Activated CD4-positive, alpha-beta T cell treated with anti-CD3 and anti-CD28 coated beads for 36 hours (primary cell): ENCODE data around the gene HPGD. TPM values are rescaled to one million over a fixed set of nuclear protein-coding genes. Genes with fewer than 3 reads are reported as not detected.
A peak's percentile ranks its signal among the peaks of the same experiment; 100 is the strongest.
"Not testable (repeated sequence)": the region's sequence is repeated elsewhere in the genome, so short reads cannot be mapped to it uniquely, and the experiment has no call there.

Source experiments
- ATAC-seq: fragments of 200-7000 bp; cut with Tn5 transposase; one replicate; pipeline ENCODE4 v1.10.0; 2021; ENCODE audit warnings: mild to moderate bottlenecking, moderate library complexity
- CTCF ChIA-PET: fragments of 350-600 bp; sonication (Branson Sonifier 250); formaldehyde crosslinking; loops from one replicate; lab custom pipeline; 2021; ENCODE audit warnings: antibody characterized with exemption; lab: Charles Lee
- POLR2A ChIA-PET: fragments of 350-600 bp; sonication (Branson Sonifier 250); formaldehyde crosslinking; loops from one replicate; lab custom pipeline; 2021; ENCODE audit warnings: antibody characterized with exemption, inconsistent platforms; lab: Charles Lee
- DNase-seq: peaks from one replicate; pipeline ENCODE4 v3.0.0-alpha.2; 2020
- H3K27ac Mint-ChIP-seq: one replicate; pipeline ENCODE4 v1.8.0; 2021; ENCODE audit warnings: mixed read lengths
- H3K27me3 Mint-ChIP-seq: one replicate; pipeline ENCODE4 v1.8.0; 2021; ENCODE audit warnings: mixed read lengths
- H3K36me3 Mint-ChIP-seq: one replicate; pipeline ENCODE4 v1.8.0; 2021; ENCODE audit warnings: low read depth, mixed read lengths
- H3K4me1 Mint-ChIP-seq: one replicate; pipeline ENCODE4 v1.8.0; 2021; ENCODE audit warnings: mixed read lengths
- H3K4me3 Mint-ChIP-seq: one replicate; pipeline ENCODE4 v1.8.0; 2021; ENCODE audit warnings: mild to moderate bottlenecking, moderate library complexity, mixed read lengths
- H3K9me3 Mint-ChIP-seq: one replicate; pipeline ENCODE4 v1.8.0; 2021; ENCODE audit warnings: low read depth, mixed read lengths
- intact Hi-C, 2 experiments: fragments of 100-400 bp; cut with DNase I in 1 of 2; cut with micrococcal nuclease in 1 of 2; formaldehyde crosslinking; loops; one replicate each; pipeline versions ENCODE4 v1.14.2 to v1.15.1; 2022 to 2024; cut with DNase I, micrococcal nuclease
- total RNA-seq, 2 experiments: library from RNA; stranded (reverse); gene quantifications; one replicate each; pipeline ENCODE4 v1.2.3, GENCODE V29; 2021

Gene HPGD
- total RNA-seq, 2 experiments from 2014 or later, result 1.6 to 2.5 TPM

- peak overlapping the region; percentile 12 for H3K4me3 Mint-ChIP-seq
These were observed 25.5 kb downstream of the HPGD start for GRCh38 chr4:174496631-174497432.

GRCh38 chr4:174495626-174496025 lies 26.7 kb downstream of the HPGD start:
- peaks cover 3% of the 10 kb centered on the region for H3K27me3 Mint-ChIP-seq
- ATAC-seq, result no peak
- peaks cover 10% of the 10 kb centered on the region for H3K4me1 Mint-ChIP-seq
- no peaks in the 10 kb centered on the region for H3K9me3 Mint-ChIP-seq
- H3K4me3 Mint-ChIP-seq, result no peak overlapping the region
- intact Hi-C loops, result loop anchor here in 1 of 2 experiments (2.0 kb wide), 1 partner anchor 25 kb away; no protein-coding TSS in a partner anchor
- CTCF ChIA-PET, result interaction anchor here (0.6 kb wide), 1 partner anchor 10 kb away, joined by 3 read pairs; no protein-coding TSS in a partner anchor
- H3K27ac Mint-ChIP-seq, result no peak overlapping the region
- POLR2A ChIA-PET, result no interaction called here
- no peak for DNase-seq
- H3K36me3 Mint-ChIP-seq, result no peaks in the 10 kb centered on the region

More at GRCh38 chr4:174496631-174497432, 25.5 kb downstream of the HPGD start:
- Mint-ChIP-seq H3K36me3 (no peaks in the 10 kb centered on the region), H3K9me3 (no peaks in the 10 kb centered on the region), H3K4me1 (peaks cover 10% of the 10 kb centered on the region), H3K27me3 (peaks cover 3% of the 10 kb centered on the region), H3K27ac (no peak overlapping the region)
- ChIA-PET CTCF (no interaction called here), POLR2A (no interaction called here)
- ATAC-seq (no peak), DNase-seq (no peak)
- intact Hi-C loops, result loop anchor here in 1 of 2 experiments (2.0 kb wide), 1 partner anchor 24 kb away; no protein-coding TSS in a partner anchor

GRCh38 chr4:174494726-174495125 lies 27.6 kb downstream of the HPGD start:
- intact Hi-C loops, result no loop called here
- ChIA-PET CTCF (interaction anchor here (0.9 kb wide), 1 partner anchor 18 kb away, joined by 3 read pairs; no protein-coding TSS in a partner anchor), POLR2A (no interaction called here)
- H3K36me3 Mint-ChIP-seq, result no peaks in the 10 kb centered on the region
- H3K4me3 Mint-ChIP-seq, result no peak overlapping the region
- peak overlapping the region; percentile 11 for H3K27ac Mint-ChIP-seq
- ATAC-seq (no peak), DNase-seq (no peak)
- H3K27me3 Mint-ChIP-seq, result no peaks in the 10 kb centered on the region
- no peaks in the 10 kb centered on the region for H3K9me3 Mint-ChIP-seq
- peaks cover 10% of the 10 kb centered on the region for H3K4me1 Mint-ChIP-seq

GRCh38 chr4:174494146-174494545 lies 28.1 kb downstream of the HPGD start:
- ChIA-PET CTCF (interaction anchor here (0.9 kb wide), 1 partner anchor 19 kb away, joined by 3 read pairs; no protein-coding TSS in a partner anchor), POLR2A (no interaction called here)
- DNase-seq (no peak), ATAC-seq (peak; percentile 51)
- H3K27ac Mint-ChIP-seq, result no peak overlapping the region
- H3K36me3 Mint-ChIP-seq, result no peaks in the 10 kb centered on the region
- H3K4me1 Mint-ChIP-seq, result peaks cover 10% of the 10 kb centered on the region
- H3K9me3 Mint-ChIP-seq, result no peaks in the 10 kb centered on the region
- intact Hi-C loops, result no loop called here
- no peaks in the 10 kb centered on the region for H3K27me3 Mint-ChIP-seq
- no peak overlapping the region for H3K4me3 Mint-ChIP-seq

- Mint-ChIP-seq H3K4me3 (no peak overlapping the region), H3K9me3 (no peaks in the 10 kb centered on the region), H3K27ac (no peak overlapping the region), H3K4me1 (peaks cover 2% of the 10 kb centered on the region), H3K36me3 (no peaks in the 10 kb centered on the region), H3K27me3 (no peaks in the 10 kb centered on the region)
- DNase-seq, result no peak
- POLR2A ChIA-PET, result no interaction called here
- intact Hi-C loops, result no loop called here
- CTCF ChIA-PET, result interaction anchor here (0.6 to 1.0 kb wide), 3 partner anchors 32 to 94 kb away, joined by 3 to 5 read pairs (median 3); partner anchors contain the start of gene HPGD
- no peak for ATAC-seq
These were observed 31.8 kb downstream of the HPGD start for GRCh38 chr4:174490451-174490961.

GRCh38 chr4:174488368-174488767 lies 33.9 kb downstream of the HPGD start:
- POLR2A ChIA-PET, CTCF ChIA-PET, H3K4me3 Mint-ChIP-seq, DNase-seq, H3K4me1 Mint-ChIP-seq, H3K36me3 Mint-ChIP-seq, intact Hi-C loops, H3K27ac Mint-ChIP-seq, ATAC-seq, H3K9me3 Mint-ChIP-seq, H3K27me3 Mint-ChIP-seq: not testable (repeated sequence)

- Mint-ChIP-seq H3K27ac (no peak overlapping the region), H3K4me1 (no peaks in the 10 kb centered on the region), H3K27me3 (no peaks in the 10 kb centered on the region), H3K4me3 (no peak overlapping the region), H3K36me3 (no peaks in the 10 kb centered on the region), H3K9me3 (no peaks in the 10 kb centered on the region)
- DNase-seq (no peak), ATAC-seq (no peak)
- ChIA-PET POLR2A (no interaction called here), CTCF (interaction anchor here (0.8 kb wide), 1 partner anchor 22 kb away, joined by 3 read pairs; no protein-coding TSS in a partner anchor)
- intact Hi-C loops, result no loop called here
These were observed 37.3 kb downstream of the HPGD start for GRCh38 chr4:174485025-174485424.

- no peak overlapping the region for H3K27ac Mint-ChIP-seq
- intact Hi-C loops, result no loop called here
- ChIA-PET CTCF (interaction anchor here (0.8 kb wide), 1 partner anchor 1025 kb away, joined by 3 read pairs; no protein-coding TSS in a partner anchor), POLR2A (no interaction called here)
- ATAC-seq, result no peak
- no peaks in the 10 kb centered on the region for H3K27me3 Mint-ChIP-seq
- no peak for DNase-seq
- H3K4me3 Mint-ChIP-seq, result no peak overlapping the region
- H3K9me3 Mint-ChIP-seq, result no peaks in the 10 kb centered on the region
- H3K4me1 Mint-ChIP-seq, result no peaks in the 10 kb centered on the region
- no peaks in the 10 kb centered on the region for H3K36me3 Mint-ChIP-seq
These were observed 38.5 kb downstream of the HPGD start for GRCh38 chr4:174483792-174484191.

GRCh38 chr4:174479140-174479539 lies 43.1 kb downstream of the HPGD start:
- H3K4me1 Mint-ChIP-seq, result no peaks in the 10 kb centered on the region
- H3K27ac Mint-ChIP-seq, result no peak overlapping the region
- H3K27me3 Mint-ChIP-seq, result peaks cover 3% of the 10 kb centered on the region
- H3K9me3 Mint-ChIP-seq, result no peaks in the 10 kb centered on the region
- ChIA-PET POLR2A (no interaction called here), CTCF (no interaction called here)
- intact Hi-C loops, result no loop called here
- DNase-seq, result no peak
- H3K36me3 Mint-ChIP-seq, result no peaks in the 10 kb centered on the region
- no peak overlapping the region for H3K4me3 Mint-ChIP-seq
- no peak for ATAC-seq

- ATAC-seq (no peak), DNase-seq (no peak)
- Mint-ChIP-seq H3K36me3 (no peaks in the 10 kb centered on the region), H3K27me3 (peaks cover 3% of the 10 kb centered on the region), H3K4me1 (no peaks in the 10 kb centered on the region), H3K9me3 (no peaks in the 10 kb centered on the region), H3K4me3 (no peak overlapping the region), H3K27ac (no peak overlapping the region)
- intact Hi-C loops, result no loop called here
- CTCF ChIA-PET, result no interaction called here
- POLR2A ChIA-PET, result no interaction called here
These were observed 46.8 kb downstream of the HPGD start for GRCh38 chr4:174475528-174475927.

GRCh38 chr4:174474457-174475075 lies 47.7 kb downstream of the HPGD start:
- H3K9me3 Mint-ChIP-seq, result no peaks in the 10 kb centered on the region
- no peaks in the 10 kb centered on the region for H3K4me1 Mint-ChIP-seq
- ATAC-seq, result no peak
- intact Hi-C loops, result no loop called here
- ChIA-PET CTCF (no interaction called here), POLR2A (no interaction called here)
- no peaks in the 10 kb centered on the region for H3K36me3 Mint-ChIP-seq
- H3K4me3 Mint-ChIP-seq, result no peak overlapping the region
- H3K27ac Mint-ChIP-seq, result no peak overlapping the region
- DNase-seq, result no peak
- H3K27me3 Mint-ChIP-seq, result peaks cover 3% of the 10 kb centered on the region
